Common myeloid progenitor, CD34-positive (primary cell): ENCODE results near the gene DTWD2.

Experiments
- CTCF ChIA-PET: fragments of 350-600 bp; sonication (Branson Sonifier 250); formaldehyde crosslinking; loops from one replicate; lab custom pipeline; 2021; ENCODE audit warnings: antibody characterized with exemption; lab: Charles Lee
- POLR2A ChIA-PET: fragments of 350-600 bp; sonication (Branson Sonifier 250); formaldehyde crosslinking; loops from one replicate; lab custom pipeline; 2021; ENCODE audit warnings: antibody characterized with exemption; lab: Charles Lee
- DNase-seq, 3 donors: peaks; one replicate each; pipeline versions ENCODE4 v3.0.0 to v3.0.0-alpha.2; 2013
- H3K27ac ChIP-seq, 2 experiments: 1 replicate in 1 of 2; 2 replicates in 1 of 2; pipeline ENCODE4 v1.7.0; 2013; ENCODE audit warnings: inconsistent platforms in 2 of 2, low read length in 2 of 2, mild to moderate bottlenecking in 2 of 2, low read depth in 1 of 2, moderate library complexity in 1 of 2; ENCODE audit not compliant: severe bottlenecking in 2 of 2, insufficient read depth in 1 of 2, poor library complexity in 1 of 2
- H3K27me3 ChIP-seq, 5 experiments: replicated peaks in 2 of 5; 1 replicate in 3 of 5; 2 replicates in 2 of 5; pipeline versions ENCODE4 v1.6.1 to v1.7.0; 2013; ENCODE audit warnings: low read length in 4 of 5, mild to moderate bottlenecking in 2 of 5, moderate library complexity in 2 of 5, inconsistent platforms in 1 of 5; ENCODE audit not compliant: insufficient read depth in 5 of 5, control insufficient read depth in 4 of 5
- H3K36me3 ChIP-seq, 4 experiments: 1 replicate in 2 of 4; 2 replicates in 2 of 4; pipeline versions ENCODE4 v1.6.1 to v1.7.0; 2013; ENCODE audit warnings: low read length in 3 of 4, control low read depth in 1 of 4, mild to moderate bottlenecking in 1 of 4; ENCODE audit not compliant: control insufficient read depth in 4 of 4, insufficient read depth in 4 of 4
- H3K4me1 ChIP-seq, 4 experiments: 1 replicate in 3 of 4; 2 replicates in 1 of 4; pipeline versions ENCODE4 v1.6.1 to v1.7.1; 2013; ENCODE audit warnings: low read length in 3 of 4, mild to moderate bottlenecking in 3 of 4, control low read depth in 1 of 4, inconsistent platforms in 1 of 4, moderate library complexity in 1 of 4; ENCODE audit not compliant: control insufficient read depth in 4 of 4, insufficient read depth in 4 of 4; ENCODE audit errors: control extremely low read depth in 1 of 4
- H3K4me3 ChIP-seq, 7 experiments: 1 replicate in 4 of 7; 2 replicates in 3 of 7; pipeline versions ENCODE4 v1.5.1 to v1.7.0; 2013; ENCODE audit warnings: mild to moderate bottlenecking in 7 of 7, low read length in 6 of 7, moderate library complexity in 6 of 7, inconsistent platforms in 2 of 7, low read depth in 2 of 7, control low read depth in 1 of 7; ENCODE audit not compliant: insufficient read depth in 4 of 7, control insufficient read depth in 1 of 7; ENCODE audit errors: extremely low read depth in 1 of 7
- H3K9me3 ChIP-seq, 5 experiments: 1 replicate in 4 of 5; 2 replicates in 1 of 5; pipeline versions ENCODE4 v1.6.1 to v1.7.1; 2013; ENCODE audit warnings: low read length in 4 of 5, mild to moderate bottlenecking in 2 of 5, inconsistent platforms in 1 of 5, low read depth in 1 of 5, moderate library complexity in 1 of 5; ENCODE audit not compliant: control insufficient read depth in 4 of 5, insufficient read depth in 2 of 5; ENCODE audit errors: control extremely low read depth in 1 of 5
- WGBS: methylation state at CpG from one replicate; pipeline ENCODE4 v1.1.5; 2013; ENCODE audit not compliant: insufficient coverage; 5-methylcytosine and 5-hydroxymethylcytosine counted together

Gene DTWD2

GRCh38 chr5:118794281-118794680 lies 194.1 kb downstream of the DTWD2 start:
- DNase-seq: no peak
- no peak overlapping the region for H3K4me3 ChIP-seq
- no peaks in the 10 kb centered on the region for H3K9me3 ChIP-seq
- H3K4me1 ChIP-seq: peaks cover 0 to 8% (median 3%) of the 10 kb centered on the region in 4 experiments
- ChIA-PET CTCF (interaction anchor here (1.2 to 2.9 kb wide), 2 partner anchors 31 to 1205 kb away, joined by 4 to 11 read pairs; no protein-coding TSS in a partner anchor), POLR2A (no interaction called here)
- H3K27me3 ChIP-seq: no peaks in the 10 kb centered on the region
- whole genome bisulfite sequencing: 100% methylated on average over 1 of the region's 3 CpGs
- no peak overlapping the region for H3K27ac ChIP-seq
- no peaks in the 10 kb centered on the region for H3K36me3 ChIP-seq

GRCh38 chr5:118793652-118794051 lies 194.7 kb downstream of the DTWD2 start:
- 73% methylated on average over 2 of the region's 2 CpGs for WGBS
- Histone ChIP-seq H3K9me3 (no peaks in the 10 kb centered on the region), H3K4me1 (peaks cover 0 to 12% (median 5%) of the 10 kb centered on the region in 4 experiments), H3K27ac (no peak overlapping the region), H3K27me3 (no peaks in the 10 kb centered on the region), H3K36me3 (no peaks in the 10 kb centered on the region), H3K4me3 (no peak overlapping the region)
- POLR2A ChIA-PET: no interaction called here
- CTCF ChIA-PET: interaction anchor here (0.7 to 2.9 kb wide), 5 partner anchors 32 to 1339 kb away, joined by 3 to 11 read pairs (median 4); no protein-coding TSS in a partner anchor
- no peak for DNase-seq

- H3K27ac ChIP-seq: no peak overlapping the region
- CTCF ChIA-PET: interaction anchor here (0.7 to 2.9 kb wide), 9 partner anchors 7 to 1339 kb away, joined by 3 to 11 read pairs (median 4); no protein-coding TSS in a partner anchor
- no peaks in the 10 kb centered on the region for H3K27me3 ChIP-seq
- POLR2A ChIA-PET: no interaction called here
- no peak overlapping the region for H3K4me3 ChIP-seq
- H3K9me3 ChIP-seq: no peaks in the 10 kb centered on the region
- WGBS: 96% methylated on average over 2 of the region's 3 CpGs
- no peaks in the 10 kb centered on the region for H3K36me3 ChIP-seq
- DNase-seq: no peak
- peaks cover 0 to 12% (median 5%) of the 10 kb centered on the region in 4 experiments for H3K4me1 ChIP-seq
Measured at GRCh38 chr5:118793091-118793490, 195.3 kb downstream of the DTWD2 start.

- Histone ChIP-seq H3K27me3 (no peaks in the 10 kb centered on the region), H3K9me3 (no peaks in the 10 kb centered on the region), H3K27ac (peak overlapping the region in 1 of 2 experiments; percentile 50), H3K4me3 (peak overlapping the region in 2 of 7 experiments; percentile 47 to 50), H3K4me1 (peaks cover 0 to 12% (median 5%) of the 10 kb centered on the region in 4 experiments), H3K36me3 (no peaks in the 10 kb centered on the region)
- CTCF ChIA-PET: interaction anchor here (0.6 to 2.9 kb wide), 10 partner anchors 8 to 1337 kb away, joined by 3 to 11 read pairs (median 4); no protein-coding TSS in a partner anchor
- 52% methylated on average over 6 of the region's 7 CpGs for whole genome bisulfite sequencing
- POLR2A ChIA-PET: interaction anchor here (0.7 kb wide), 1 partner anchor 395 kb away, joined by 3 read pairs; no protein-coding TSS in a partner anchor
- DNase-seq: peak; percentile 51 to 82 (median 79)
Measured at GRCh38 chr5:118791926-118792734, 196.2 kb downstream of the DTWD2 start.

- Histone ChIP-seq H3K9me3 (no peaks in the 10 kb centered on the region), H3K27ac (no peak overlapping the region), H3K4me1 (peaks cover 0 to 12% (median 5%) of the 10 kb centered on the region in 4 experiments), H3K36me3 (no peaks in the 10 kb centered on the region), H3K27me3 (no peaks in the 10 kb centered on the region), H3K4me3 (no peak overlapping the region)
- POLR2A ChIA-PET: no interaction called here
- CTCF ChIA-PET: interaction anchor here (0.7 kb wide), 1 partner anchor 183 kb away, joined by 3 read pairs; no protein-coding TSS in a partner anchor
- peak in 2 of 3 donors; percentile 11 to 33 for DNase-seq
Measured at GRCh38 chr5:118789366-118789765, 199.0 kb downstream of the DTWD2 start.

GRCh38 chr5:118788351-118788750 lies 200.0 kb downstream of the DTWD2 start:
- Histone ChIP-seq H3K36me3 (no peaks in the 10 kb centered on the region), H3K4me1 (peaks cover 0 to 12% (median 5%) of the 10 kb centered on the region in 4 experiments), H3K4me3 (no peak overlapping the region), H3K27ac (no peak overlapping the region), H3K9me3 (no peaks in the 10 kb centered on the region), H3K27me3 (no peaks in the 10 kb centered on the region)
- POLR2A ChIA-PET: no interaction called here
- CTCF ChIA-PET: no interaction called here
- WGBS: 100% methylated on average over 2 of the region's 2 CpGs
- no peak for DNase-seq
